Activated CD4-positive, alpha-beta memory T cell treated with anti-CD3 and anti-CD28 coated beads for 36 hours (primary cell): Measurements from ENCODE around the gene IKBKE. TPM values are rescaled to one million over a fixed set of nuclear protein-coding genes. Genes with fewer than 3 reads are reported as not detected.
A peak's percentile ranks its signal among the peaks of the same experiment; 100 is the strongest.

ENCODE experiments used
- CTCF ChIA-PET: fragments of 350-600 bp; sonication (Branson Sonifier 250); formaldehyde crosslinking; loops from one replicate; lab custom pipeline; 2021; ENCODE audit warnings: antibody characterized with exemption, inconsistent platforms; lab: Charles Lee
- POLR2A ChIA-PET: fragments of 350-600 bp; sonication (Branson Sonifier 250); formaldehyde crosslinking; loops from one replicate; lab custom pipeline; 2021; ENCODE audit warnings: antibody characterized with exemption; lab: Charles Lee
- DNase-seq: peaks from one replicate; pipeline ENCODE4 v3.0.0-alpha.2; 2020
- H3K27ac Mint-ChIP-seq: one replicate; pipeline ENCODE4 v1.8.0; 2021; ENCODE audit warnings: mixed read lengths
- H3K27me3 Mint-ChIP-seq: one replicate; pipeline ENCODE4 v1.8.0; 2021; ENCODE audit warnings: mixed read lengths
- H3K36me3 Mint-ChIP-seq: one replicate; pipeline ENCODE4 v1.8.0; 2021; ENCODE audit warnings: mixed read lengths
- H3K4me1 Mint-ChIP-seq: one replicate; pipeline ENCODE4 v1.8.0; 2021; ENCODE audit warnings: low read depth, mixed read lengths
- H3K4me3 Mint-ChIP-seq: one replicate; pipeline ENCODE4 v1.8.0; 2021; ENCODE audit warnings: mild to moderate bottlenecking, mixed read lengths
- H3K9me3 Mint-ChIP-seq: one replicate; pipeline ENCODE4 v1.8.0; 2021; ENCODE audit warnings: mixed read lengths
- intact Hi-C: fragments of 100-400 bp; cut with micrococcal nuclease; formaldehyde crosslinking; loops from one replicate; pipeline ENCODE4 v1.15.1; 2023
- total RNA-seq, 2 experiments: library from RNA; stranded (reverse); gene quantifications; one replicate each; pipeline ENCODE4 v1.2.3, GENCODE V29; 2021

The IKBKE gene
- total RNA-seq, 2 experiments from 2014 or later: 18.4 to 19.4 TPM

DNA sequence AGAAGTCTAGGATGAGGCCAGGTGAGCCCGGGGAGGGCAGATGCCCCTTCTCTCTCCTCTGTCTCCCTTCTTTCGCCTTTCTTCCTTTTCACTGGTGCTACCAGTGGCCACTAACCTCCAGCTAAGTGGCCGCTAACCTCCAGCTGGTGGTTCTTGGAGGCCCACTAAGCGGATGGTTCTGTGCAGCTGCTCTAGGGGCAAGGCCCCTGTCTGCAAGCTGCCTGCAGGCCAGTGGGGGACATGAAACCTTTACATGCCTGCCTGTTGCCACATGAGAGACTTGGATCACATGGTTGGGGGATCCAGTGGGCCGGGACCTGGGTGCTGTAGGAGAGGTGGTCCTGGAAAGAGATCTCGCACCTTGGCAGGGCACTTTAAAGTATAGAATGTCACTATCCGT lies 17.7 kb downstream of the IKBKE start:
- no peaks in the 10 kb centered on the region for H3K4me1 Mint-ChIP-seq
- H3K9me3 Mint-ChIP-seq: no peaks in the 10 kb centered on the region
- ChIA-PET POLR2A (no interaction called here), CTCF (interaction anchor here (0.9 to 6.6 kb wide), 4 partner anchors 9 to 176 kb away, joined by 3 to 123 read pairs (median 3); no protein-coding TSS in a partner anchor)
- no peak for DNase-seq
- no peak overlapping the region for H3K27ac Mint-ChIP-seq
- peaks cover 13% of the 10 kb centered on the region for H3K36me3 Mint-ChIP-seq
- H3K4me3 Mint-ChIP-seq: no peak overlapping the region
- no peaks in the 10 kb centered on the region for H3K27me3 Mint-ChIP-seq
- intact Hi-C loops: no loop called here

DNA sequence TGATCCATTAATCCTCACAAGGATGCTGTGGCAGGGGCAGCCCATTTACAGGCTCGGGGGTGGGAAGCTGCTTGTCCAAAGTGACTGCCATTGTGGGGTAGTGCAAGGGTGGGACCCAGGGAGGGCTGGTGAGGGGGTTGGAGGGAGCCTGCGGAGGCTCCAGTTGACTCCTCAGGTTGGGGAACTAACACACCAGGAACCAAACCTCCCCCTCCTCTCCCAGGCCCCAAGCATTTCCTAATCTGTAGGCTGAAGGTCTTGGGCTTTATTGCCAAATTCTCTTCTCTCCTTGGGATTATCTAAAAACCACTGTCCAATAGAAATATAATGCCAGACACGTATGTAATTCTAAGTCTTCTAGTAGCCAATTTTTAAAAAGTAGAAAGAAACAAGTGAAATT lies 18.2 kb downstream of the IKBKE start:
- Mint-ChIP-seq H3K9me3 (no peaks in the 10 kb centered on the region), H3K36me3 (peaks cover 15% of the 10 kb centered on the region), H3K27me3 (no peaks in the 10 kb centered on the region), H3K4me3 (no peak overlapping the region), H3K27ac (no peak overlapping the region), H3K4me1 (no peaks in the 10 kb centered on the region)
- intact Hi-C loops: no loop called here
- POLR2A ChIA-PET: no interaction called here
- CTCF ChIA-PET: interaction anchor here (2.1 to 6.6 kb wide), 5 partner anchors 9 to 176 kb away, joined by 5 to 123 read pairs (median 63); partner anchors contain the start of gene DYRK3
- DNase-seq: no peak

DNA sequence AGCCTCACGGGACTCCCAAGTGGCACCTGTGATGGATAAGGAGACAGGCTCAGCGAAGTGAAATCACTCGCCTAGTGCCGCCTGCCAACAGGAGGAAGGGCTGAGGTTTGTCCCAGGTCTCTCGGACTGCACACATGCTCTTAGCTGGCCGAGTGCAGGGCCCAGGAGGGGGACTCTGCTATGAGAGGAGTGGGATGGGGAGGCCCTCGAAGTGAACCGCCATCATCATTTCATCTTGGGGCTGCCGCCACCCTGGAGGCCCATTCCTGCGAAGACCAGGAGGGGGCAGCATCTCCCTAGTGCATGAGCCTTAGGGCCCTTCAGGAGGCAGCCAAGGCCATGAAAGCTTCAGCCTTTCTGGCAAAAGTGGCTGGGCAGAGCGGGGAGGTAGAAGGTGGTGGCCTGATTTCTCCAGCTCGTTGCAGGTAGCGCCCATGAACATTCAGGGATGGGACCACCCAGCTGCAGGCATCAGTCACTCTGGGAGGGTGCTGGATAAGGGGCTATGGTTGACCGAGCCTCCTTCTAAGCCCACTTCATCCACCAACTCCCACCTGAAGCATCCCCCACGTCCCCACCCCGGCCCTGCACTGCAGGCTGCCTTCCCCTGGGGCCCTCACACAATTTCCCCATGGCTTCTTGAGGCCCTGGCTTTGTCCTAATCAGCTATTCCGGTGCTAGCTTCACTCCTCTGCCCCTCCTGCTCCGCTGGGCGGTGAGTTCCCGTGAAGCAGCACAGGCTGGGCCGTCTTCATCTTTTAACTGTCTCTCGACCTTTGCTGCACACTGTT lies 19.9 kb downstream of the IKBKE start:
- peak; percentile 84 for DNase-seq
- H3K27me3 Mint-ChIP-seq: no peaks in the 10 kb centered on the region
- H3K27ac Mint-ChIP-seq: no peak overlapping the region
- H3K36me3 Mint-ChIP-seq: peaks cover 13% of the 10 kb centered on the region
- ChIA-PET CTCF (interaction anchor here (0.6 to 6.6 kb wide), 56 partner anchors 9 to 492 kb away, joined by 3 to 123 read pairs (median 5); partner anchors contain the start of genes DYRK3 and IKBKE), POLR2A (interaction anchor here (1.3 kb wide), 1 partner anchor 20 kb away, joined by 3 read pairs; the partner anchor contains the start of gene IKBKE)
- H3K9me3 Mint-ChIP-seq: no peaks in the 10 kb centered on the region
- intact Hi-C loops: loop anchor here (1.0 kb wide), 2 partner anchors 93 to 174 kb away; no protein-coding TSS in a partner anchor
- no peak overlapping the region for H3K4me3 Mint-ChIP-seq
- H3K4me1 Mint-ChIP-seq: no peaks in the 10 kb centered on the region

DNA sequence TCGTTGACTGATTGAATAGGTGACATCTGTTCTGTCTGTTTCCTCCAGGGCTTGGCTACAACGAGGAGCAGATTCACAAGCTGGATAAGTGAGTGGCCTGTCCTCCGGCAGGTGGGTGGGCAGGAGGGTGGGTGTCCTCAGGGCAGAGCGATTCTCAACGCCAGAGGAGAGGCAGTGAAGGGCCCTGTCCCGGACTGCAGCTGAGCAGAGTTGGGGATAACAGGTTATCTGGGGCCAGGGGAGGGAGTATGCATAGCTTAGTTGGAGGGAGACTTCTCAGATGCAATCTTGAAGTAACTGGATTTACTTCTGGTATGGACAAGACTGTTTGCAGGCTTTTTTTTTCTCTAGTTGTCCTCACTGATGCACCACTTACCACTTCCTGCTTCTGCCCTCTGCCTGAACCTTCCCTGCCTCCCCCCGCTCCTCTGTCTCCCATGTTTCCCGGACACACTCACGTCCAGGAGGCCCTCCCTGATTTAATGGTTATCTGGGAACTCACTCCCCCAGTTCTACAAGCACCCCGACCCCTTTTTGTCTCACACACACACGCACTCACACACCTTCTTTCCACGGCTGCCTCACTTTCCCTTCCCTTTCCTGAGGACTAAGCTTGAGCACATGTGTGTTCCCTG lies 20.6 kb downstream of the IKBKE start:
- POLR2A ChIA-PET: no interaction called here
- H3K36me3 Mint-ChIP-seq: peaks cover 10% of the 10 kb centered on the region
- no peak for DNase-seq

DNA sequence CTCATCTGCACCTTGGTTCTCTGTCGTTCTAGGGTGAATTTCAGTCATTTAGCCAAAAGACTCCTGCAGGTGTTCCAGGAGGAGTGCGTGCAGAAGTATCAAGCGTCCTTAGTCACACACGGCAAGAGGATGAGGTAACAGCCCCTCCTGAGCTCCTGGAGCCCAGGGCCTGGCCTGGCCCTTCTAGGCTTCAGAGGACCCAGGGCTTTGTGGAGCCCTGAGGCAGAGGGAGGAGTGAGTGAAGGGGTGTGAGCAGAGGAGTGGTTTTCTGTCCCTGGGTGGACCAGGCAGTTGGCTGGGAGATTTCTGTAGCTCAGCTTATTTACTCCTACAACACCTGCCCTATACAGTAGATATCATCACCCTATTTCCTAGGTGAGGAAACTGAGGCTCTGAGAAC lies 21.3 kb downstream of the IKBKE start:
- no peaks in the 10 kb centered on the region for H3K27me3 Mint-ChIP-seq
- H3K27ac Mint-ChIP-seq: peak overlapping the region; percentile 36
- CTCF ChIA-PET: interaction anchor here (1.1 to 6.6 kb wide), 12 partner anchors 8 to 173 kb away, joined by 3 to 123 read pairs (median 19); no protein-coding TSS in a partner anchor
- H3K9me3 Mint-ChIP-seq: no peaks in the 10 kb centered on the region
- intact Hi-C loops: no loop called here
- no peak overlapping the region for H3K4me3 Mint-ChIP-seq
- POLR2A ChIA-PET: no interaction called here
- H3K36me3 Mint-ChIP-seq: peaks cover 10% of the 10 kb centered on the region
- peaks cover 8% of the 10 kb centered on the region for H3K4me1 Mint-ChIP-seq
- no peak for DNase-seq

More for the DNA sequence above, 20.6 kb downstream of the IKBKE start:
- CTCF ChIA-PET: interaction anchor here (0.6 to 6.6 kb wide), 51 partner anchors 9 to 491 kb away, joined by 3 to 123 read pairs (median 5); partner anchors contain the start of genes DYRK3 and IKBKE
- peak overlapping the region; percentile 36 for H3K27ac Mint-ChIP-seq
- H3K4me3 Mint-ChIP-seq: no peak overlapping the region
- intact Hi-C loops: loop anchor here (1.0 kb wide), 2 partner anchors 92 to 173 kb away; no protein-coding TSS in a partner anchor
- no peaks in the 10 kb centered on the region for H3K9me3 Mint-ChIP-seq
- H3K27me3 Mint-ChIP-seq: no peaks in the 10 kb centered on the region
- H3K4me1 Mint-ChIP-seq: peaks cover under 1% of the 10 kb centered on the region

DNA sequence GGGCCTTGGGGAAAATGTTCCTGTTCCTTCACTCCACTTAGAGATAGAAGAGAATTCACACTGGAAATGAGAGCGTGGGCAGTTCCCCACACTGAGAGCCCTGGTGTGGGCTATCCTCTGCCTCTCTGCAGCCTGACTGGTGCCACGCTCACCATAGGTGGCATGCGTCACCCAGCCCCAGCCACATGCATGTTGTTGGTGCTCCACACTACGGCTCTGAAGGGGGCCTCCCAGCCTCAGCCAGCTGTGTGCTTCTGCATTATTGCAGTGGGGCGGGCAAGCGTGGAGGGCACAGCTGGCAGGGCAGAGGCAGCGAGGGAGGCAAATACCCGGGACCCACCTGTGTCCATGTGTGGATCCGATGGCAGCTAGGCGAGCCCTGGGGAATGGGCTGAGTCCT lies 22.3 kb downstream of the IKBKE start:
- Mint-ChIP-seq H3K9me3 (no peaks in the 10 kb centered on the region), H3K27me3 (no peaks in the 10 kb centered on the region), H3K27ac (no peak overlapping the region), H3K4me1 (peaks cover 8% of the 10 kb centered on the region), H3K4me3 (no peak overlapping the region), H3K36me3 (peaks cover 10% of the 10 kb centered on the region)
- DNase-seq: no peak
- intact Hi-C loops: no loop called here
- ChIA-PET CTCF (interaction anchor here (0.7 to 6.6 kb wide), 5 partner anchors 13 to 172 kb away, joined by 3 to 123 read pairs (median 63); no protein-coding TSS in a partner anchor), POLR2A (interaction anchor here (0.6 kb wide), 1 partner anchor 404 kb away, joined by 3 read pairs; no protein-coding TSS in a partner anchor)

DNA sequence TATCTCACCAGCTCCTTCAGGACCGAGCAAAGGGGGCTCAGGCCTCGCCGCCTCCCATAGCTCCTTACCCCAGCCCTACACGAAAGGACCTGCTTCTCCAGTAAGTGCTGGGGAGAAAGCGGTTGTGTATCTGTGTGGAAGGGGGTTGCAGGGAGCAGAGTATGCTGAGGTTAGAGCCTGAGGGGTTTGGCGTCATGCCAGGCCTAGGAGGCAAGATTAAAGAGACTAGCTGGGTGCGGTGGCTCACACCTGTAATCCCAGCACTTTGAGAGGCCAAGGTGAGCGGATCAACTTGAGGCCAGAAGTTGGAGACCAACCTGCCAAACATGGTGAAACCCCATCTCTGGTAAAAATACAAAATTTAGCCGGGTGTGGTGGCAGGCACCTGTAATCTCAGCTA lies 23.0 kb downstream of the IKBKE start:
- CTCF ChIA-PET: interaction anchor here (0.7 to 6.6 kb wide), 5 partner anchors 13 to 171 kb away, joined by 3 to 123 read pairs (median 63); no protein-coding TSS in a partner anchor
- Mint-ChIP-seq H3K4me3 (no peak overlapping the region), H3K36me3 (peaks cover 10% of the 10 kb centered on the region), H3K27me3 (no peaks in the 10 kb centered on the region), H3K27ac (no peak overlapping the region), H3K4me1 (peaks cover 8% of the 10 kb centered on the region), H3K9me3 (no peaks in the 10 kb centered on the region)
- intact Hi-C loops: no loop called here
- POLR2A ChIA-PET: interaction anchor here (1.1 kb wide), 1 partner anchor 170 kb away, joined by 3 read pairs; no protein-coding TSS in a partner anchor
- no peak for DNase-seq

DNA sequence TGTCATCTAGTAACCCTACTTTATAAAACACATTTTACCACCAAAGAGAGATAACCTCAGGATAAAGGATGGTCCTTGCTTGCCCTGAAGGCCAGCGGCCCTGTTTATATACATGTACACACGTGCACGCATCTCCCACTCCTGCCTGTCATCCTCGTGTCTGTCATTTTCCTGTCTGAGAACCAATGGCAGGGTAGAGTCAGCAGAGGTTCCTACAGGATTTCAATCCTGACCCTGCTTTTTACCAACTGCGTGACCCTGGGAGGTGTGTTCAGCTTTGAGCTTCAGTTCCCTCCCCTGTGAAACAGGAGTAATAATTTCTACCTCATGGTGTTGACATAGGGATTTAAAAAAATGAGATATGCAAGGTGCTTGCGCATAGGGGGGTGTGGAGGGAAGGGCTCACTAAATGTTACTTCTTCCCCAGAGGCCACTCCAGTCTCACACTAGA lies 24.8 kb downstream of the IKBKE start:
- peaks cover 10% of the 10 kb centered on the region for H3K36me3 Mint-ChIP-seq
- H3K27me3 Mint-ChIP-seq: no peaks in the 10 kb centered on the region
- intact Hi-C loops: no loop called here
- ChIA-PET POLR2A (interaction anchor here (1.2 kb wide), 1 partner anchor 10 kb away, joined by 4 read pairs; no protein-coding TSS in a partner anchor), CTCF (interaction anchor here (0.6 to 5.9 kb wide), 6 partner anchors 15 to 136 kb away, joined by 3 to 28 read pairs (median 6); no protein-coding TSS in a partner anchor)
- H3K4me1 Mint-ChIP-seq: peaks cover 8% of the 10 kb centered on the region
- DNase-seq: no peak
- H3K9me3 Mint-ChIP-seq: no peaks in the 10 kb centered on the region
- no peak overlapping the region for H3K4me3 Mint-ChIP-seq
- no peak overlapping the region for H3K27ac Mint-ChIP-seq

DNA sequence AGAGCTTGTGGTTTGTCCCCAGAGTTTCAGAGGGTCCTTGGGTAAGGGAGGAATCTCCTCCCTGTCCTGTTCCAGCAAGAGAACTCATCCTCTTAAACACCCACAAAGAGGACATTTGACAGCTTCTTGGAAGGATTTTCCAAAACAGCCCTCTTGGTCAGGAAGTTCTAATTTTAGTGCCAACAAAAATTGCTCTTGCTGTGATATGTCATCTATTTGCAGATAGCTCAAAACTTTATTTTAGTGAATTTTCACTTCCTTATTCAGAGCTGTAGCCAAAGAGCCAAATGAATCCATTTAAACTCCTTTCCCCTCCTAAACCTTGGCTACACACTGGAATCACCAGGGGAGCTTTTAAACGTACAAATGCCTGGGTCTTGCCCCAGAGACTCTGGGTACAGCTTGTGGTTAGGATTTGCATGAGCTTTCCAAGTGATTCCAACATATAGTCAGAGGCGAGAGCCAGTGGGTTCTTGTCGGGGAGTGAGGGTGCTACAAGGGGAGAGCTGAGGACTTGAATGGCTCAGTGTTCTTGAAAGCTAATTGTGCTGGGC lies 25.3 kb downstream of the IKBKE start:
- Mint-ChIP-seq H3K27ac (no peak overlapping the region), H3K27me3 (no peaks in the 10 kb centered on the region), H3K4me3 (no peak overlapping the region), H3K4me1 (peaks cover 8% of the 10 kb centered on the region), H3K9me3 (no peaks in the 10 kb centered on the region), H3K36me3 (peaks cover 10% of the 10 kb centered on the region)
- ChIA-PET CTCF (interaction anchor here (0.6 to 5.9 kb wide), 8 partner anchors 11 to 486 kb away, joined by 3 to 28 read pairs (median 6); partner anchors contain the start of gene RASSF5), POLR2A (interaction anchor here (1.2 kb wide), 1 partner anchor 10 kb away, joined by 4 read pairs; no protein-coding TSS in a partner anchor)
- no peak for DNase-seq
- intact Hi-C loops: no loop called here

DNA sequence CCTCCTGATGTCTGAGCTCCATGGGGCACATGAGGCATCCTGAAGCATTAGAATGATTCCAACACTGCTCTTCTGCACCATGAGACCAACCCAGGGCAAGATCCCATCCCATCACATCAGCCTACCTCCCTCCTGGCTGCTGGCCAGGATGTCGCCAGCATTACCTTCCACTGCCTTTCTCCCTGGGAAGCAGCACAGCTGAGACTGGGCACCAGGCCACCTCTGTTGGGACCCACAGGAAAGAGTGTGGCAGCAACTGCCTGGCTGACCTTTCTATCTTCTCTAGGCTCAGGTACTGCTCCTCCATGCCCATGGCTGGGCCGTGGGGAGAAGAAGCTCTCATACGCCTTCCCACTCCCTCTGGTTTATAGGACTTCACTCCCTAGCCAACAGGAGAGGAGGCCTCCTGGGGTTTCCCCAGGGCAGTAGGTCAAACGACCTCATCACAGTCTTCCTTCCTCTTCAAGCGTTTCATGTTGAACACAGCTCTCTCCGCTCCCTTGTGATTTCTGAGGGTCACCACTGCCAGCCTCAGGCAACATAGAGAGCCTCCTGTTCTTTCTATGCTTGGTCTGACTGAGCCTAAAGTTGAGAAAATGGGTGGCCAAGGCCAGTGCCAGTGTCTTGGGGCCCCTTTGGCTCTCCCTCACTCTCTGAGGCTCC lies 26.0 kb downstream of the IKBKE start:
- intact Hi-C loops: no loop called here
- Mint-ChIP-seq H3K4me3 (no peak overlapping the region), H3K27ac (peak overlapping the region; percentile 67), H3K9me3 (no peaks in the 10 kb centered on the region), H3K36me3 (peaks cover 5% of the 10 kb centered on the region), H3K27me3 (no peaks in the 10 kb centered on the region), H3K4me1 (peaks cover 8% of the 10 kb centered on the region)
- ChIA-PET CTCF (interaction anchor here (0.6 to 5.9 kb wide), 8 partner anchors 10 to 486 kb away, joined by 3 to 28 read pairs (median 6); partner anchors contain the start of gene RASSF5), POLR2A (interaction anchor here (0.9 to 1.2 kb wide), 2 partner anchors 9 to 93 kb away, joined by 3 to 4 read pairs; no protein-coding TSS in a partner anchor)
- DNase-seq: no peak
